ENCODE results near the gene CPXM1. TPM values are rescaled to one million over a fixed set of nuclear protein-coding genes. Genes with fewer than 3 reads are reported as not detected.

The CPXM1 gene
- total RNA-seq, 1 experiment from 2014 or later, result 1.2 TPM

DNA sequence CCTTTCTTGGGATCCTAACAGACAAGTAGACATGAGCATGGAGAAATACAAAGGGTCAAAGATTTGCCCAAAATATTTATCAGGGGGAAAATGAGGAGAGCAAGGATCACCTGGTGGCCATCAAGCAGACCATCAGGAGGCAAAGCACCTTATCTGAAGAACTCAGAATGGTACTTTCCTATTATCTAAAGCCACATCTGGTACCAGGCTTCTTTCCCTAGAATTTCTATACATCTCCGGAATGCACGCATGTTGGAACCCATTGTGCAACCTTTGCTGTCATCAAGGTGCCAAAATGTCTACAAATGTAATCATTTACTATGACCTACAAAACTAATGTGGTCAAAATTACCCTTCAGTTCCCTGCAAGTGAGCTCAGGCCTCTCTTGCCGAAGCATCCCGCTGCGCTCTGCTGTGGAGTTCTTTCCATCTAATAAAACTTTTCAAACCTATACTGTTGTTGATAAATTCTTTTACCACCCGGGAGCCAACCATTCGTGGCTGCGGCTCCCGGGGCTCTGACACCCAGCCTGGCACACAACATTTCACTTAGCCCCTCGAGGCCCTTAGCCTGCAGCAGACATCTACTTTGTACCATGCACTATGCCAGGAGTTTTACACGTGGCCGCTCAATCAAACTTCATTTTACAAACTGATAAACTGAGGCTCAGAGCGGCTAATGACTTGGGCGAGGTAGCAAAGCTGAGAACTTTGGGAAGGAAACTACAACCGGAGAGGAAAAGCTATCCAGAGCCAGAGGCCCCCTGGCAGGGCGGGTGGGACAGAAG, 3.8 kb upstream of the CPXM1 start:
- Histone ChIP-seq H3K4me3 (no peak overlapping the region), H3K36me3 (no peaks in the 10 kb centered on the region), H3K9me3 (replicated peaks) (no peaks in the 10 kb centered on the region; the same call in 1 of the 2 replicates), H3K27me3 (replicated peaks) (peaks cover 33% of the 10 kb centered on the region), H3K4me1 (replicated peaks) (peaks cover 16% of the 10 kb centered on the region), H3K27ac (no peak overlapping the region)
- DNase-seq (ENCODE audit: low read depth in 1 of 2, low spot score in 2 of 2), result peak in 1 of 2 experiments; percentile 30

DNA sequence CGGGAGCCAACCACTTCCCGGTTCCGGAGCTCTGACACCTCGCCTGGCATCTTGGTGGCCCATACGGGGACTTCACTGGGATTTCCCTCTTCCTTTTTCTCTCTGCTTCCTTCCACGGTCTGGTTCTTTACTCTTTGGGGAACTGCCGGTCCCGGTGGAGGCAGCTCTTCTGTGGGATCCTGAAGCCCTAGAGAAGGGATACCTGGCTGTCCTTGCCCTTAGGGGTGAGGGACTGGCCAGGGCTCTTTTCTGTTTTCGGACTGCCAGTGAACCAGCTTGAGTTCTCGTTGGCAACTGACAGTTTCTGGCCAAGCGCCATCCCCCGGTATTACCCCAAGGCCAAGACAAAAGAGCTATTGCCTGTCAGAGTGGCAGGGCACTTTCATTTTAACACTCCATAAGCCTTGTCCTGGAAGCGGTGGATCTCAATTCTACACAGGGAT, 880 bp upstream of the CPXM1 start:
- no peaks in the 10 kb centered on the region for H3K36me3 ChIP-seq
- peaks cover 35% of the 10 kb centered on the region for H3K27me3 ChIP-seq (replicated peaks)
- H3K4me1 ChIP-seq (replicated peaks), result peaks cover 16% of the 10 kb centered on the region
- no peak overlapping the region for H3K27ac ChIP-seq
- H3K9me3 ChIP-seq (replicated peaks), result no peaks in the 10 kb centered on the region; the same call in 1 of the 2 replicates
- H3K4me3 ChIP-seq, result no peak overlapping the region; the same call in 1 of the 2 replicates
- DNase-seq (ENCODE audit: low read depth in 1 of 2, low spot score in 2 of 2), result no peak

DNA sequence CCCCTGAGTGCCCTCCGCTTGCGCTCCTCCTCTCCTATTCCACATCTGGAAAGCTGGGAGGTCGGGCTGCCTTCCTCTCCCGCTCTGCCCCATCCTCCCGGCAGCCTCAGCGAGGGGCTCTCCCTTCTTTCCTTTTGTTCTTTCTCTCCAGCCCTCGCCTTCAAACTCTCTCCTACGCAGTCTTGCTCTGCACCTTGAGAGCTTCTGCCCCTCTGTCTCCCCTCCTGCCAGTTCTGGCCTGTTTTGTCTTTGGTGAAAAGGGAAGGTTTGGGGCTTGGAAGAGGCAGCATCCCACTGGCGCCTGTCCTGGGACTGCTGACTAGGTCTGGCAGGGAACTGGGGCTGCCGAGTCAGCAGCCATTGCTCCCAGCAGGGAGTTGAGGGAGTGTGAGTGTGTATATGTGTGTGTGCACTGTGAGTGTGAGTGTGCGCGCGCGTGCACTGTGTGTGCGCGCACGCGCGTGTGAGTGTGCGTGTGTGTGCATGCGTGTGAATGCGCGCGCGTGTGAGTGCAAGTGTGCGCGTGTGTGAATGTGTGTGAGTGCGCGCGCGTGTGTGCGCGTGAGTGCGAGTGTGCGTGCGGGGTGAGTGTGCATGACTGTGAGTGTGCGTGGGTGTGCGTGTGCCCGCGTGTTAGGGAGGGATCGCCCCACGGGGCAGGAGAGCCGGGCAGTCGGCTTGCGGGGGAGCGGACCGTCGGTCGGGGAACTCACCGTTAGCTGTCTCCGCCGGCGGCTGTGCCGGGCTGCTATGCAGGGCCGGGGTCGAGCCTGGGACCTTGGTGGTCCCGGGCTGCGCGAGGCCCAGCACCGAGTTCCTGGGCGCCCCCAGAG, 523 bp downstream of the CPXM1 start:
- Histone ChIP-seq H3K27me3 (replicated peaks) (peaks cover 35% of the 10 kb centered on the region), H3K4me3 (peak overlapping the region; percentile 31), H3K27ac (no peak overlapping the region), H3K9me3 (replicated peaks) (no peaks in the 10 kb centered on the region; the same call in 1 of the 2 replicates), H3K36me3 (no peaks in the 10 kb centered on the region), H3K4me1 (replicated peaks) (peaks cover 16% of the 10 kb centered on the region)
- no peak for DNase-seq (ENCODE audit: low read depth in 1 of 2, low spot score in 2 of 2)

DNA sequence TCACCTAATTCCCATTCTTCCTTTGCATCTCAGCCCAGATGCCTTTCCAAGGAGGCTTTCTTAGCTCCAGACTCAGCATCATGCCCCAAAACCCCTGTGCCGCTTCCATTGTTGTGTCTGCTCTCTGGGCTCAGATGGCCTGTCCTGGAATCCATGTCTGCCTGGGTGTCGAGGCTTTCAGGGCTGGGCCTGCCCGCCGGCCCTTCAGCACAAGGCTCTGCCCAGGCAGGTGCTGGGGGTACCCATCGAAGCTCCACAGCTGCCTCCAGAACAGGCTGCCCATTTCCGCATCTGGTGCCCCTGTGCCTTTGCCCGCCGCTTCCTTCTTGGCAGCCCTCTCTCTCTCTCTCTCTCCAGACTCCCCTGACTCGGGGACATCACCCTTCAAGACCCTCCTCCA, 1.2 kb downstream of the CPXM1 start:
- Histone ChIP-seq H3K27me3 (replicated peaks) (peaks cover 35% of the 10 kb centered on the region), H3K27ac (no peak overlapping the region), H3K9me3 (replicated peaks) (no peaks in the 10 kb centered on the region; the same call in 1 of the 2 replicates), H3K4me1 (replicated peaks) (peaks cover 16% of the 10 kb centered on the region), H3K36me3 (no peaks in the 10 kb centered on the region), H3K4me3 (no peak overlapping the region)
- DNase-seq (ENCODE audit: low read depth in 1 of 2, low spot score in 2 of 2), result no peak

DNA sequence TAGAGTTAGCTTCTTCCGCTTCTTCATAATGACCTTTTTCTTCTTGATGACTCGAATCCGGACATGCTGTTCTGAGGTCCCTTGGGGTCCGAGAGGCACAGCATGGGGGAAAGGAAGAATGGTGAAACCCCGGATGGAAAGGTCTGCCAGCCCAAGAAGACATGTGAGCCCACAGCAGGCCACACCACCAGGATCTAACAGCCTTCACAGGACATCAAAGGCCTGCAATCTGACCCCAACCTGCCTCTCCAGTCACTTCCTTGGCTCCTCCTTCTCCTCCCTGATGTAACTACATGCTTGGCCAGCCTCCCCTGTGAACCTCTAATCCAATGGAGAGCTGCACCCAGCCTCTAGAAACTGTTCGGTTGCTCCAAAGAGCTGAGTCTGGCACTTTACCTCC, 1.6 kb downstream of the CPXM1 start:
- H3K27me3 ChIP-seq (replicated peaks), result peaks cover 35% of the 10 kb centered on the region
- no peak overlapping the region for H3K27ac ChIP-seq

DNA sequence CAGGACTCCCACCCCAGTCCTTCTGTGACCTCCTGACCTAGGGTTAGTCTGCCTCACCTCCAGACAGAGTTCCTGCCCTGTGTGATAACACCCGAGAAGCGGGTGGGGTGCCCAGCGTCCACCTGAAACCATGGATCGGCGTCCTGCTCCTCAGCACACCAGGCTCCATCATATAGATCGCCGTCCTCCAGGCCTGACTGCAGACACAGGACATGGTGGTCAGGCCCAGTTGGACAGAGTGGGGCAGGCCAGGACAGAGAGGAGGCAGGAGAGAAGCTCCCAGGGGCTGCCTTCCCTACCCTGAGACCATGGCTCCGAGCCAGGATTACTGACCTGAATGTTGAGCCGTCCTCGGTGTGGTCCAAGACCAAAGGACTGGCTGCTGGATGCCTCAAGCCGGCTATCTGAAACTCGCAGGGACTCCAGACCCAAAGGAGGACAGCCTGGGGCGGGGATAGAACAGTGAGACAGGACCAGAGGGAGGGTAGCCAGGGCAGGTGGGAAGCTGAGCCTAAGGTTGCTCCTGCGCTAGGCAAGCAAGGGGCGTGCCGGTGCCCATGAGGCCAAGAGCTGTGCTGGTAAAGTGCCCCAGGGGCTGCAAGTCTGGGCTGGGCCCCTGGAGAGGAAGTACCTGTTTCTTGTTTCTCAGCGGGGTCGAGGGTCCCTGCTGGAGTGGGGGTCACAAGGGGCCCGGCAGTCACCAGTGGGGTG, 2.2 kb downstream of the CPXM1 start:
- Histone ChIP-seq H3K4me3 (no peak overlapping the region), H3K27me3 (replicated peaks) (peaks cover 35% of the 10 kb centered on the region), H3K4me1 (replicated peaks) (peaks cover 16% of the 10 kb centered on the region), H3K36me3 (no peaks in the 10 kb centered on the region), H3K27ac (no peak overlapping the region), H3K9me3 (replicated peaks) (no peaks in the 10 kb centered on the region; the same call in 1 of the 2 replicates)
- no peak for DNase-seq (ENCODE audit: low read depth in 1 of 2, low spot score in 2 of 2)

More for the DNA sequence above, 1.6 kb downstream of the CPXM1 start:
- H3K4me3 ChIP-seq, result no peak overlapping the region
- no peaks in the 10 kb centered on the region for H3K36me3 ChIP-seq
- H3K4me1 ChIP-seq (replicated peaks), result peaks cover 16% of the 10 kb centered on the region
- H3K9me3 ChIP-seq (replicated peaks), result no peaks in the 10 kb centered on the region; the same call in 1 of the 2 replicates
- DNase-seq (ENCODE audit: low read depth in 1 of 2, low spot score in 2 of 2), result no peak

DNA sequence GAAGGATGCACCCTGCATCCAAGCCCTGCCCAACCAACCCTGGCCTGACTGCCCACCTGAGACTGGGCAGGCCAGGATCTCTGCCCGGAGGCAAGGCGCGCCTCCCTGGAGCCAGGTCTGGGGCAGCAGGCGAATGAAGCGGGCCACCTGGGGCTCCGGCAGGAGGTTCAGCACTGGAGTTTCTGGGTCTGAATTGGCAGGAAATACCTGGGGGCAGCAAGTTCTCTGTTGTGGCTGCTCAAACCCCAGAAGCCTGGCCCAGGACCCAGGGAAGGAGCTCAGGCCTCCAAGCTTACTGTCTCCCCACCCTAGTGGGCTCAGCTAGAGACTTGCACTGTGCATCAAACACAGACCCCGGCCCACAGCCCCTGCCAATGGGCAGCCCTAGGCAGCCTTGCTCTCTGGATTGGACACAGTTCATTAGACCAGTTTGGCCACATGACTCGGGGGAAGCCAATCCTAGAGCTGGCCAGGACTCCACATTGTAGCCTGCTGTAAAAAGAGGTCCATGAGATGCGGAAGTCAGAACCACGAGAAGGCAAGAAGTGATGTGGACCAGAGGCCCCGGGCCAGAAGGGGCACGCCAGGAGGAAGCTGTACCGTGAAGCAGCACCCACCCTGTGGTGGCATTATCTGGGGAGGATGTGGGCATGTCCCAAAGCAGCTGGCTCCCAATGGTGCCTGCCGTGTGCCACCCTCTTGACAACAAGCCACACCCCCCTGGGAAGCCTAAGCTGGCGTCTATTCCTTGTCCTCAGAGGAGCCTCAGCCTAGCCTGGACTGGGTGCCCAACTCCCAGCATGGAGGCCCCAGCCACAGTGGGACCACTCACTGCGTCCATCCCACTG, 3.1 kb downstream of the CPXM1 start:
- DNase-seq (ENCODE audit: low read depth in 1 of 2, low spot score in 2 of 2), result no peak
- no peak overlapping the region for H3K27ac ChIP-seq
- H3K4me3 ChIP-seq, result no peak overlapping the region
- H3K9me3 ChIP-seq (replicated peaks), result no peaks in the 10 kb centered on the region; the same call in 1 of the 2 replicates
- H3K27me3 ChIP-seq (replicated peaks), result peaks cover 30% of the 10 kb centered on the region
- H3K36me3 ChIP-seq, result no peaks in the 10 kb centered on the region
- peaks cover 16% of the 10 kb centered on the region for H3K4me1 ChIP-seq (replicated peaks)

DNA sequence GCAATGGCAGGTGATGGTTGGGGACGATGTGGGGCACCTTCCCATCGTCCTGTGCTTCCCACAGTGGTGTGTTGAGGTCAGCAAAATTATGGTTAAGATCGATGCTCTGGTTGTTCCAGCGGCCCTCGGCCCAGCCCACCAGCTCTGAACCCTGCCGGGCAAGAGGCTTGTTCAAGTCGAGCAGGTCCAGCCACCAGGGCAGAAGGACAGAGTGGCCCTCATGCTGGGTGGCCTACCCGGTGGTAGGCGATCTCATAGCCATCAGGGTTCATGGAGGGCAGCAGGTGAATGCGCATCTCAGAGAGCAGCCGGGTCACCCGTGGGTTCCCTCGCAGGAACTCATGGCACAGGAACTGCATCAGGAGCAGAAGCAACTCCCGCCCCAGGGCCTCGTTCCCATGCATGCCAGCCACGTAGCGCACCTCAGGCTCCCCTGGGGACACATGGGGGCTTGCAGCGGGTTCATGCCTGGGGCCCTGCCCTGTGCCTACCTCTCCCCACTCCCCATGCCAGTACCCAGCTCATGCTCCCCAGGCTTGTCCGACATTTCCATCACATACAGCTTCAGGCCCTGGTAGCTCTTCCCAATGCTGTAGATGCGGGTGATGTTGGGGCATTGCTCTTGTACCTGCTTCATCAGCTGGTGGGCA, 4.3 kb downstream of the CPXM1 start:
- peaks cover 25% of the 10 kb centered on the region for H3K27me3 ChIP-seq (replicated peaks)
- no peak overlapping the region for H3K27ac ChIP-seq
- DNase-seq (ENCODE audit: low read depth in 1 of 2, low spot score in 2 of 2), result no peak

DNA sequence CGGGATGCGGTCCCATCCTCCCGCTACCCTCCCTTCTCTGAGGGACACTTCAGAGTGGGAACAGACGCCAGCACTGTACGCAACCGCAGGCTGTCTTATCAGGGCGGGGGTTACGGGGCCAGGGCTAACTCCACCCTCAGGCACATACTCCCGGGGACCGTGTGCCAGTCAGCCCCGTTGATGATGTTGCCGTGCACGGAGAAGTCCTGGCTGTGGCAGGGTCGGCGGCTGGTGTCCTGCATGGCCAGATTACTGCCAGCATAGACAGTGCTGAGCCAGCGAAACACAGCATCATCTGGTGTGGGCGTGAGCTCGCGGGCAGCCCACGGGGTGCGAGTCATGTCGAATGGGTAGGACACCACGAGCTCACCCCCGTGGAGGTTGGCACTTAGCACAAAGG, 5.0 kb downstream of the CPXM1 start:
- H3K27ac ChIP-seq, result no peak overlapping the region
- no peak for DNase-seq (ENCODE audit: low read depth in 1 of 2, low spot score in 2 of 2)
- no peak overlapping the region for H3K4me3 ChIP-seq
- no peaks in the 10 kb centered on the region for H3K36me3 ChIP-seq
- no peaks in the 10 kb centered on the region; the same call in 1 of the 2 replicates for H3K9me3 ChIP-seq (replicated peaks)
- peaks cover 19% of the 10 kb centered on the region for H3K27me3 ChIP-seq (replicated peaks)
- H3K4me1 ChIP-seq (replicated peaks), result peaks cover 5% of the 10 kb centered on the region; the same call in 1 of the 2 replicates

More for the DNA sequence above, 4.3 kb downstream of the CPXM1 start:
- H3K4me1 ChIP-seq (replicated peaks), result peaks cover 11% of the 10 kb centered on the region
- no peaks in the 10 kb centered on the region for H3K36me3 ChIP-seq
- H3K4me3 ChIP-seq, result no peak overlapping the region
- no peaks in the 10 kb centered on the region; the same call in 1 of the 2 replicates for H3K9me3 ChIP-seq (replicated peaks)

DNA sequence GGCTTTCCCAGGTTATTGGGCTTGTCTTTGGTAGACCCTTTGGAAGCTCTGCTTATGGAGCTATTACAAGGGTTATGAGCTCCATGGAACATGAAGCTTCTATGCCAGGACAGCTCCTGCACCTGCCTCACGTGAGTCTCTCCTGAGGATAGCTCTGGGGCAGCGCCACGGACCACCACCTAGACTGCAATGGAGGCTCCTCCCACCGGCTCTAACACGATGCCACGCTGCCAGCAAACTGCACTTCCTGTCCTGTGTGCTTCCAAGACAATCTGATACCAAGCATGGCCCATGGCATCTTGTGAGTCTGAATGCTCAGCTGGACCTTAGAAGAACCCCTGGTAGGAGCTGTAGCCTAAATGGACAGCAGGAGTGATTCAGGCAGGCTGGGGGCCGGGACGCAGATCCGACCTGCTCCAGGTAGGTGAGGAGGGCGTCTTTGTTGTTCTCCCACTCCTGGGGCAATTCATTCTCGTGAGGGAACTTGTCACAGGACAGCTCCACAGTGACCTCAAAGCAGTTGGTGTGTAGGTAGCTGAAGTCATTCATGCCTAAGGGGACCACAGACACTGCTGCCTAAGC, 5.5 kb downstream of the CPXM1 start:
- no peak overlapping the region for H3K4me3 ChIP-seq
- H3K4me1 ChIP-seq (replicated peaks), result peaks cover under 1% of the 10 kb centered on the region; the same call in 1 of the 2 replicates
- peaks cover 14% of the 10 kb centered on the region for H3K27me3 ChIP-seq (replicated peaks)
- H3K36me3 ChIP-seq, result no peaks in the 10 kb centered on the region
- H3K9me3 ChIP-seq (replicated peaks), result no peaks in the 10 kb centered on the region; the same call in 1 of the 2 replicates
- DNase-seq (ENCODE audit: low read depth in 1 of 2, low spot score in 2 of 2), result no peak
- no peak overlapping the region for H3K27ac ChIP-seq

DNA sequence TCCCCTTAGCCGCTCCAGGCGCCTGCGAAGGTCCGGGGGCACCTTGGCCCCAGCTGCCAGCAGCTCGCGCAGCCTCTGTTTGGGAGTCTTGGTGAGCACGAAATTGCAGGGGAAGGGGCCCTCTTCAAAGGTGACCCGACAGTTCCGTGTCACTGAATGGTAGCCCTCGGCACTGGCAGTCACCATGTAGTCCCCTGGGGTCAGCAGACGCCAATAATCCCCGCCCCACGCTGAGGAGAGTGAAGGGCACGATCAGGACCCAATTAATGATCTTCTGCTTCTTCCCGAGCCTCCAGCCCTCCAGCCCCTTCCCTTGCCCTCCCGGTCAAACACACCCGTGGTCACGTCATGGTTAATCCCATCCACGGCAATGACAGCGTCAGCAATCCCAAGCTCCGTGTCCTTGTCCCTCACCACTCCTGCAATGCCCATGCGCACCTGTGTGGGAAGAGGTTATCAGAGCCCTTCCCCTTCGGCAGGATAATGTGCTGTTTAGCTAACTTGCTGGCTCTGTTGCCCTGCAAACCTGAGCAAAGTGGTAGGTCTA, 6.2 kb downstream of the CPXM1 start:
- Histone ChIP-seq H3K4me3 (no peak overlapping the region), H3K27me3 (replicated peaks) (peaks cover 13% of the 10 kb centered on the region), H3K4me1 (replicated peaks) (no peaks in the 10 kb centered on the region), H3K36me3 (no peaks in the 10 kb centered on the region), H3K9me3 (replicated peaks) (no peaks in the 10 kb centered on the region), H3K27ac (no peak overlapping the region)
- DNase-seq (ENCODE audit: low read depth in 1 of 2, low spot score in 2 of 2), result no peak

DNA sequence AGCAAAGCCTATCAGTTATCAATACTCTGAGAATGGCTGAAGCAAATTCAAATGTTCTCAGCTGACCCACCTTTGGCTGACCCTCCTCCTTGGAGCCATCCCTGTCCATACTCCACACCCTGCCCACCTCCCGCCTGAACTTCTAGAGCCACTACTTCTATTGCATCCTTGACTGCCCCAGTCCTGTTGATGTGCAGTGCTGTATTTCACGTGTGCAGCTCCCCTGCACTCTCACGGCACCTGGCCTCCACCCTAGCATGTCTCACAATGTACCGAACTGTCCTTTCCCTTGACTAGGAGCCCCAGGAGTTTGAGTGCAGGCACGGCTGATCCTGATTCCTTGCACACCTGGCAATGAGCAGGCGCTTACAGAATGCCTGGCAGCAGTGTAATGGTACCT, 7.0 kb downstream of the CPXM1 start:
- Histone ChIP-seq H3K27me3 (replicated peaks) (peaks cover 10% of the 10 kb centered on the region), H3K27ac (no peak overlapping the region), H3K4me3 (no peak overlapping the region), H3K4me1 (replicated peaks) (no peaks in the 10 kb centered on the region), H3K9me3 (replicated peaks) (no peaks in the 10 kb centered on the region), H3K36me3 (no peaks in the 10 kb centered on the region)
- DNase-seq (ENCODE audit: low read depth in 1 of 2, low spot score in 2 of 2), result no peak
